Inferior parietal cortex (tissue), 1 donor: Measurements from ENCODE around the gene OAS1.
"Not testable (repeated sequence)": the region's sequence is repeated elsewhere in the genome, so short reads cannot be mapped to it uniquely, and the experiment has no call there.

ENCODE experiments used
- DNase-seq: peaks from one replicate; pipeline ENCODE4 v3.0.0-alpha.2; 2016; ENCODE audit errors: extremely low spot score

OAS1 gene

GRCh38 chr12:112936927-112937326 is 30.2 kb downstream of the OAS1 start:
- no peak for DNase-seq

- DNase-seq = peak; percentile 45
These were observed 31.3 kb downstream of the OAS1 start, which contains the start of gene OAS3 for GRCh38 chr12:112937741-112938719. OAS3 (plus strand) TSS chr12:112938474; CDS start chr12:112938531, 57 bp downstream.

- no peak for DNase-seq
These were observed 32.0 kb downstream of the OAS1 start for GRCh38 chr12:112938751-112939150.

- no peak for DNase-seq
These were observed 33.1 kb downstream of the OAS1 start for GRCh38 chr12:112939761-112940381.

GRCh38 chr12:112941528-112942335 is 35.0 kb downstream of the OAS1 start:
- DNase-seq = no peak

GRCh38 chr12:112942572-112942971 is 35.8 kb downstream of the OAS1 start:
- no peak for DNase-seq

- DNase-seq = no peak
These were observed 37.4 kb downstream of the OAS1 start for GRCh38 chr12:112944024-112944690.

GRCh38 chr12:112945515-112945914 is 38.8 kb downstream of the OAS1 start:
- DNase-seq = no peak

- DNase-seq = no peak
These were observed 39.7 kb downstream of the OAS1 start for GRCh38 chr12:112946236-112947000.

GRCh38 chr12:112947314-112947713 is 40.6 kb downstream of the OAS1 start:
- DNase-seq = no peak

GRCh38 chr12:112947761-112948160 is 41.0 kb downstream of the OAS1 start:
- DNase-seq = no peak

- no peak for DNase-seq
These were observed 42.0 kb downstream of the OAS1 start for GRCh38 chr12:112948806-112949205.

- DNase-seq = no peak
These were observed 43.9 kb downstream of the OAS1 start for GRCh38 chr12:112950701-112951100.

- DNase-seq = not testable (repeated sequence)
These were observed 50.4 kb downstream of the OAS1 start for GRCh38 chr12:112957125-112957524.

- DNase-seq = no peak
These were observed 54.3 kb downstream of the OAS1 start for GRCh38 chr12:112961074-112961473.

GRCh38 chr12:112961536-112961935 is 54.8 kb downstream of the OAS1 start:
- DNase-seq = no peak

GRCh38 chr12:112962561-112962960 is 55.8 kb downstream of the OAS1 start:
- DNase-seq = no peak

- DNase-seq = peak; percentile 7
These were observed 56.6 kb downstream of the OAS1 start for GRCh38 chr12:112963227-112963861.

GRCh38 chr12:112964067-112964670 is 57.4 kb downstream of the OAS1 start:
- no peak for DNase-seq

GRCh38 chr12:112964915-112965314 is 58.2 kb downstream of the OAS1 start:
- DNase-seq = no peak
